Neural progenitor cell (in vitro differentiated cells): ENCODE data around the gene MAIP1.

Source experiments
- EZH2 ChIP-seq: fragments of 200-600 bp; sonication (generic); IDR thresholded peaks from 2 replicates; pipeline ENCODE4 v1.6.1; 2017; ENCODE audit warnings: antibody characterized with exemption, mild to moderate bottlenecking, moderate library complexity
- EZH2phosphoT487 ChIP-seq: fragments of 200-600 bp; sonication (generic); IDR thresholded peaks from 2 replicates; pipeline ENCODE4 v1.6.1; 2017; ENCODE audit warnings: antibody characterized with exemption
- TF ChIP-seq, protein P1 (sequence below): fragments of 200-600 bp; sonication (generic); IDR thresholded peaks from 2 replicates; pipeline ENCODE4 v1.5.1; 2017; ENCODE audit warnings: antibody characterized with exemption, mild to moderate bottlenecking

GRCh38 chr2:199951023-199951422 lies 4.4 kb upstream of the MAIP1 start:
- TF ChIP-seq, protein P1, sequence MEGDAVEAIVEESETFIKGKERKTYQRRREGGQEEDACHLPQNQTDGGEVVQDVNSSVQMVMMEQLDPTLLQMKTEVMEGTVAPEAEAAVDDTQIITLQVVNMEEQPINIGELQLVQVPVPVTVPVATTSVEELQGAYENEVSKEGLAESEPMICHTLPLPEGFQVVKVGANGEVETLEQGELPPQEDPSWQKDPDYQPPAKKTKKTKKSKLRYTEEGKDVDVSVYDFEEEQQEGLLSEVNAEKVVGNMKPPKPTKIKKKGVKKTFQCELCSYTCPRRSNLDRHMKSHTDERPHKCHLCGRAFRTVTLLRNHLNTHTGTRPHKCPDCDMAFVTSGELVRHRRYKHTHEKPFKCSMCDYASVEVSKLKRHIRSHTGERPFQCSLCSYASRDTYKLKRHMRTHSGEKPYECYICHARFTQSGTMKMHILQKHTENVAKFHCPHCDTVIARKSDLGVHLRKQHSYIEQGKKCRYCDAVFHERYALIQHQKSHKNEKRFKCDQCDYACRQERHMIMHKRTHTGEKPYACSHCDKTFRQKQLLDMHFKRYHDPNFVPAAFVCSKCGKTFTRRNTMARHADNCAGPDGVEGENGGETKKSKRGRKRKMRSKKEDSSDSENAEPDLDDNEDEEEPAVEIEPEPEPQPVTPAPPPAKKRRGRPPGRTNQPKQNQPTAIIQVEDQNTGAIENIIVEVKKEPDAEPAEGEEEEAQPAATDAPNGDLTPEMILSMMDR, result no peak
- TF ChIP-seq EZH2phosphoT487 (no peak), EZH2 (no peak)
